CD4-positive, CD25-positive, alpha-beta regulatory T cell (primary cell): ENCODE data around the gene EIF4G3. TPM values are rescaled to one million over a fixed set of nuclear protein-coding genes. Genes with fewer than 3 reads are reported as not detected.
A peak's percentile ranks its signal among the peaks of the same experiment; 100 is the strongest.

Experiments
- ATAC-seq, 2 donors: fragments of 150-1000 bp; cut with Tn5 transposase; one replicate each; pipeline ENCODE4 v1.10.0; 2021; ENCODE audit warnings: low read depth in 2 of 2, moderate number of reproducible peaks in 2 of 2, moderate library complexity in 1 of 2
- DNase-seq, 3 donors: peaks; one replicate each; pipeline versions ENCODE4 v3.0.0 to v3.0.0-alpha.2; 2012 to 2022; ENCODE audit warnings: mixed read lengths in 1 of 3
- H3K27ac ChIP-seq: one replicate; pipeline ENCODE4 v1.7.0; 2013; ENCODE audit warnings: mild to moderate bottlenecking, low read length; ENCODE audit not compliant: insufficient read depth, poor library complexity, severe bottlenecking
- H3K27me3 ChIP-seq: one replicate; pipeline ENCODE4 v1.7.0; 2013; ENCODE audit warnings: low read length; ENCODE audit not compliant: control insufficient read depth, insufficient read depth
- H3K36me3 ChIP-seq: one replicate; pipeline ENCODE4 v1.7.0; 2013; ENCODE audit warnings: mild to moderate bottlenecking, low read length, moderate library complexity; ENCODE audit not compliant: control insufficient read depth, insufficient read depth
- H3K4me1 ChIP-seq: 2 replicates; pipeline ENCODE4 v1.7.0; 2013; ENCODE audit warnings: mild to moderate bottlenecking, low read length; ENCODE audit not compliant: insufficient read depth, control insufficient read depth, poor library complexity, severe bottlenecking
- H3K4me3 ChIP-seq: one replicate; pipeline ENCODE4 v1.7.0; 2013; ENCODE audit warnings: low read depth, mild to moderate bottlenecking, low read length, moderate library complexity
- H3K9me3 ChIP-seq, 2 experiments: 1 replicate in 1 of 2; 2 replicates in 1 of 2; pipeline ENCODE4 v1.7.0; 2013; ENCODE audit warnings: low read length in 2 of 2, mild to moderate bottlenecking in 1 of 2, moderate library complexity in 1 of 2; ENCODE audit not compliant: control insufficient read depth in 2 of 2
- H3K27ac Mint-ChIP-seq, 3 donors: one replicate each; pipeline ENCODE4 v1.8.0; 2020 to 2022; ENCODE audit warnings: mild to moderate bottlenecking in 3 of 3, mixed read lengths in 3 of 3, moderate library complexity in 2 of 3
- H3K27me3 Mint-ChIP-seq: one replicate; pipeline ENCODE4 v1.8.0; 2022; ENCODE audit warnings: mild to moderate bottlenecking, mixed read lengths
- H3K36me3 Mint-ChIP-seq: one replicate; pipeline ENCODE4 v1.8.0; 2020; ENCODE audit warnings: mixed read lengths
- H3K4me1 Mint-ChIP-seq, 4 donors: one replicate each; pipeline ENCODE4 v1.8.0; 2020 to 2022; ENCODE audit warnings: mixed read lengths in 4 of 4, mild to moderate bottlenecking in 1 of 4
- H3K4me3 Mint-ChIP-seq, 4 donors: one replicate each; pipeline ENCODE4 v1.8.0; 2020 to 2022; ENCODE audit warnings: mild to moderate bottlenecking in 4 of 4, mixed read lengths in 4 of 4, moderate library complexity in 3 of 4
- H3K9me3 Mint-ChIP-seq, 7 donors: one replicate each; pipeline ENCODE4 v1.8.0; 2020 to 2022; ENCODE audit warnings: mixed read lengths in 7 of 7, mild to moderate bottlenecking in 3 of 7, moderate library complexity in 2 of 7
- polyA plus RNA-seq, 4 donors: library from polyadenylated mRNA; unstranded; fragments of 300-500 nt; fragmentation: Illumina TruSeq; gene quantifications; one replicate each; pipeline ENCODE4 v1.2.3, GENCODE V29; 2021
- total RNA-seq: library from RNA; stranded (reverse); gene quantifications from one replicate; pipeline ENCODE4 v1.2.3, GENCODE V29; 2022

The EIF4G3 gene
- total and polyA plus RNA-seq, 5 donors from 2014 or later: 2.5 to 34.4 (median 5.5) TPM

- H3K4me3 ChIP-seq: no peak overlapping the region
- no peaks in the 10 kb centered on the region for H3K27me3 ChIP-seq
- peaks cover 6% of the 10 kb centered on the region for H3K36me3 ChIP-seq
- H3K27me3 Mint-ChIP-seq: no peaks in the 10 kb centered on the region
- H3K4me1 Mint-ChIP-seq: peaks cover 13 to 29% (median 23%) of the 10 kb centered on the region in 4 donors
- no peaks in the 10 kb centered on the region for H3K4me1 ChIP-seq
- H3K9me3 ChIP-seq: no peaks in the 10 kb centered on the region
- no peak for DNase-seq
- H3K27ac Mint-ChIP-seq: no peak overlapping the region
- H3K4me3 Mint-ChIP-seq: no peak overlapping the region
- ATAC-seq: no peak
- peaks cover 28% of the 10 kb centered on the region for H3K36me3 Mint-ChIP-seq
- H3K9me3 Mint-ChIP-seq: no peaks in the 10 kb centered on the region
- H3K27ac ChIP-seq: no peak overlapping the region
Observed at GRCh38 chr1:21161842-21162241, 14.9 kb downstream of the EIF4G3 start.

- Histone ChIP-seq H3K9me3 (no peaks in the 10 kb centered on the region), H3K4me1 (no peaks in the 10 kb centered on the region), H3K27me3 (no peaks in the 10 kb centered on the region), H3K36me3 (peaks cover 5% of the 10 kb centered on the region), H3K27ac (no peak overlapping the region), H3K4me3 (no peak overlapping the region)
- Mint-ChIP-seq H3K9me3 (no peaks in the 10 kb centered on the region), H3K36me3 (peaks cover 28% of the 10 kb centered on the region), H3K4me1 (peaks cover 13 to 27% (median 25%) of the 10 kb centered on the region in 4 donors), H3K27ac (peak overlapping the region in 1 of 3 donors; percentile 11), H3K4me3 (no peak overlapping the region), H3K27me3 (no peaks in the 10 kb centered on the region)
- DNase-seq (no peak), ATAC-seq (no peak)
Observed at GRCh38 chr1:21160263-21160796, 16.4 kb downstream of the EIF4G3 start.

- peaks cover 11 to 29% (median 20%) of the 10 kb centered on the region in 4 donors for H3K4me1 Mint-ChIP-seq
- H3K36me3 Mint-ChIP-seq: peaks cover 18% of the 10 kb centered on the region
- no peak overlapping the region for H3K4me3 Mint-ChIP-seq
Observed at GRCh38 chr1:21157868-21158267, 18.8 kb downstream of the EIF4G3 start.

GRCh38 chr1:21157054-21157453 is 19.6 kb downstream of the EIF4G3 start:
- H3K36me3 ChIP-seq: peaks cover 1% of the 10 kb centered on the region
- H3K27me3 ChIP-seq: no peaks in the 10 kb centered on the region
- H3K4me1 Mint-ChIP-seq: peaks cover 11 to 28% (median 20%) of the 10 kb centered on the region in 4 donors
- H3K4me3 Mint-ChIP-seq: no peak overlapping the region
- H3K27ac ChIP-seq: no peak overlapping the region
- no peak overlapping the region for H3K27ac Mint-ChIP-seq
- ATAC-seq: no peak
- no peaks in the 10 kb centered on the region for H3K4me1 ChIP-seq
- no peaks in the 10 kb centered on the region for H3K9me3 ChIP-seq
- no peaks in the 10 kb centered on the region for H3K27me3 Mint-ChIP-seq
- no peaks in the 10 kb centered on the region for H3K9me3 Mint-ChIP-seq
- H3K36me3 Mint-ChIP-seq: peaks cover 17% of the 10 kb centered on the region
- H3K4me3 ChIP-seq: no peak overlapping the region
- DNase-seq: no peak

More at GRCh38 chr1:21157868-21158267, 18.8 kb downstream of the EIF4G3 start:
- Mint-ChIP-seq H3K27ac (no peak overlapping the region), H3K9me3 (no peaks in the 10 kb centered on the region), H3K27me3 (no peaks in the 10 kb centered on the region)
- Histone ChIP-seq H3K27ac (no peak overlapping the region), H3K4me3 (no peak overlapping the region), H3K4me1 (no peaks in the 10 kb centered on the region), H3K36me3 (peaks cover 5% of the 10 kb centered on the region), H3K27me3 (no peaks in the 10 kb centered on the region), H3K9me3 (no peaks in the 10 kb centered on the region)
- DNase-seq: no peak
- no peak for ATAC-seq

- no peak overlapping the region for H3K4me3 Mint-ChIP-seq
- peaks cover 14% of the 10 kb centered on the region for H3K36me3 Mint-ChIP-seq
- peaks cover 11 to 28% (median 21%) of the 10 kb centered on the region in 4 donors for H3K4me1 Mint-ChIP-seq
- no peaks in the 10 kb centered on the region for H3K9me3 Mint-ChIP-seq
- peak overlapping the region in 2 of 3 donors; percentile 0 to 53 for H3K27ac Mint-ChIP-seq
- DNase-seq (no peak), ATAC-seq (no peak)
- no peaks in the 10 kb centered on the region for H3K4me1 ChIP-seq
- no peaks in the 10 kb centered on the region for H3K27me3 Mint-ChIP-seq
- H3K27me3 ChIP-seq: no peaks in the 10 kb centered on the region
- no peaks in the 10 kb centered on the region for H3K9me3 ChIP-seq
- H3K36me3 ChIP-seq: no peaks in the 10 kb centered on the region
- H3K27ac ChIP-seq: no peak overlapping the region
- H3K4me3 ChIP-seq: no peak overlapping the region
Observed at GRCh38 chr1:21156019-21156418, 20.7 kb downstream of the EIF4G3 start.

GRCh38 chr1:21154717-21155116 is 22.0 kb downstream of the EIF4G3 start:
- Mint-ChIP-seq H3K27ac (peak overlapping the region in 2 of 3 donors; percentile 31 to 52), H3K4me1 (peaks cover 11 to 29% (median 17%) of the 10 kb centered on the region in 4 donors), H3K9me3 (no peaks in the 10 kb centered on the region), H3K27me3 (no peaks in the 10 kb centered on the region), H3K36me3 (peaks cover 6% of the 10 kb centered on the region), H3K4me3 (peak overlapping the region in 1 of 4 donors; percentile 17)
- Histone ChIP-seq H3K27ac (no peak overlapping the region), H3K9me3 (no peaks in the 10 kb centered on the region), H3K4me1 (no peaks in the 10 kb centered on the region), H3K36me3 (no peaks in the 10 kb centered on the region), H3K27me3 (no peaks in the 10 kb centered on the region), H3K4me3 (no peak overlapping the region)
- ATAC-seq (no peak), DNase-seq (no peak)

GRCh38 chr1:21153388-21153787 is 23.3 kb downstream of the EIF4G3 start:
- Histone ChIP-seq H3K27me3 (no peaks in the 10 kb centered on the region), H3K9me3 (no peaks in the 10 kb centered on the region), H3K4me1 (no peaks in the 10 kb centered on the region), H3K36me3 (no peaks in the 10 kb centered on the region), H3K27ac (no peak overlapping the region), H3K4me3 (no peak overlapping the region)
- peaks cover 15 to 30% (median 18%) of the 10 kb centered on the region in 4 donors for H3K4me1 Mint-ChIP-seq
- peak overlapping the region in 1 of 3 donors; percentile 20 for H3K27ac Mint-ChIP-seq
- ATAC-seq: no peak
- no peaks in the 10 kb centered on the region for H3K9me3 Mint-ChIP-seq
- H3K27me3 Mint-ChIP-seq: no peaks in the 10 kb centered on the region
- peaks cover 6% of the 10 kb centered on the region for H3K36me3 Mint-ChIP-seq
- DNase-seq: no peak
- H3K4me3 Mint-ChIP-seq: no peak overlapping the region

GRCh38 chr1:21152423-21153100 is 24.1 kb downstream of the EIF4G3 start:
- Histone ChIP-seq H3K4me3 (no peak overlapping the region), H3K4me1 (no peaks in the 10 kb centered on the region), H3K9me3 (no peaks in the 10 kb centered on the region), H3K36me3 (peaks cover 3% of the 10 kb centered on the region), H3K27ac (no peak overlapping the region), H3K27me3 (no peaks in the 10 kb centered on the region)
- DNase-seq (no peak), ATAC-seq (no peak)
- Mint-ChIP-seq H3K4me3 (no peak overlapping the region), H3K27me3 (no peaks in the 10 kb centered on the region), H3K36me3 (peaks cover 6% of the 10 kb centered on the region), H3K9me3 (no peaks in the 10 kb centered on the region), H3K4me1 (peaks cover 15 to 28% (median 18%) of the 10 kb centered on the region in 4 donors), H3K27ac (no peak overlapping the region)
